OCI-LY7 (cell line): ENCODE data around the gene NAPSA. TPM values are rescaled to one million over a fixed set of nuclear protein-coding genes. Genes with fewer than 3 reads are reported as not detected.

Experiments
- BruUV-seq: library from RNA; stranded (reverse); fragments of 400-500 nt; replicated peaks from 2 replicates; lab custom pipeline; 2021; lab: Mats Ljungman, UMichigan
- CTCF ChIA-PET: fragments of 300-600 bp; sonication (Branson Sonifier 250); formaldehyde crosslinking; loops from one replicate; lab custom pipeline; 2022; ENCODE audit warnings: antibody characterized with exemption; ENCODE audit not compliant: unreplicated experiment; lab: Charles Lee
- POLR2A ChIA-PET: fragments of 300-600 bp; sonication (Branson Sonifier 250); formaldehyde crosslinking; loops from one replicate; lab custom pipeline; 2022; ENCODE audit warnings: antibody characterized with exemption; lab: Charles Lee
- DNase-seq: peaks from one replicate; pipeline ENCODE4 v3.0.0-alpha.2; 2015; ENCODE audit warnings: low spot score
- H2AFZ ChIP-seq: fragments of 200-600 bp; sonication (generic), shearing (Covaris generic); 2 replicates; pipeline ENCODE4 v1.6.1; 2014; ENCODE audit warnings: mild to moderate bottlenecking, antibody characterized with exemption, low read length, moderate library complexity
- H3K27ac ChIP-seq: fragments of 200-600 bp; sonication (generic); 2 replicates; pipeline ENCODE4 v1.5.1; 2014; ENCODE audit warnings: mixed run types, low read depth, mild to moderate bottlenecking, moderate library complexity, low read length, inconsistent platforms; ENCODE audit not compliant: poor library complexity, severe bottlenecking
- H3K36me3 ChIP-seq: fragments of 200-600 bp; sonication (generic); 2 replicates; pipeline ENCODE4 v1.6.1; 2014; ENCODE audit warnings: mild to moderate bottlenecking, antibody characterized with exemption, low read length, moderate library complexity, mixed read lengths; ENCODE audit not compliant: insufficient read depth
- H3K4me1 ChIP-seq: fragments of 200-600 bp; sonication (generic); 2 replicates; pipeline ENCODE4 v1.5.1; 2014; ENCODE audit warnings: mild to moderate bottlenecking, low read length; ENCODE audit not compliant: insufficient read depth, poor library complexity, severe bottlenecking
- H3K4me2 ChIP-seq: fragments of 200-600 bp; sonication (generic); 2 replicates; pipeline ENCODE4 v1.6.1; 2014; ENCODE audit warnings: mild to moderate bottlenecking, low read length
- H3K4me3 ChIP-seq: fragments of 200-600 bp; sonication (generic); 2 replicates; pipeline ENCODE4 v1.5.1; 2014; ENCODE audit warnings: mild to moderate bottlenecking, low read depth, low read length; ENCODE audit not compliant: poor library complexity, severe bottlenecking
- H3K79me2 ChIP-seq: fragments of 200-600 bp; sonication (generic); 2 replicates; pipeline ENCODE4 v1.6.1; 2016; ENCODE audit warnings: low read depth, mild to moderate bottlenecking, low read length, moderate library complexity, mixed read lengths; ENCODE audit not compliant: insufficient read depth
- H3K9me2 ChIP-seq: fragments of 200-600 bp; sonication (generic); 2 replicates; pipeline ENCODE4 v1.6.1; 2016; ENCODE audit warnings: mild to moderate bottlenecking, low read length, mixed read lengths; ENCODE audit not compliant: insufficient read depth
- H3K9me3 ChIP-seq: fragments of 200-600 bp; sonication (generic); 2 replicates; pipeline ENCODE4 v1.6.1; 2014; ENCODE audit warnings: mild to moderate bottlenecking, mixed run types, low read length, mixed read lengths
- H4K20me1 ChIP-seq: fragments of 200-600 bp; sonication (generic); 2 replicates; pipeline ENCODE4 v1.6.1; 2014; ENCODE audit warnings: mild to moderate bottlenecking, antibody characterized with exemption, low read length, moderate library complexity, mixed read lengths; ENCODE audit not compliant: insufficient read depth
- CTCF ChIP-seq: fragments of 200-600 bp; sonication (generic); conservative IDR thresholded peaks from 2 replicates; pipeline ENCODE4 v1.5.1; 2014; ENCODE audit warnings: mild to moderate bottlenecking, antibody characterized with exemption, low read length, moderate library complexity, mixed read lengths
- EZH2phosphoT487 ChIP-seq: fragments of 200-600 bp; sonication (generic); IDR thresholded peaks from 2 replicates; pipeline ENCODE4 v1.6.1; 2018; ENCODE audit warnings: low read depth, borderline replicate concordance, mild to moderate bottlenecking, mixed run types, antibody characterized with exemption, low read length, moderate library complexity, mixed read lengths
- intact Hi-C: fragments of 100-400 bp; cut with micrococcal nuclease; formaldehyde crosslinking; loops from one replicate; pipeline ENCODE4 v1.10.0; 2022; ENCODE audit not compliant: unreplicated experiment
- total RNA-seq, 2 experiments: library from RNA; depleted of rRNA in 1 of 2; stranded (reverse); fragments of >200 nt in 1 of 2; shearing (Covaris generic) in 1 of 2; gene quantifications; 2 replicates each; pipeline ENCODE4 v1.2.3, GENCODE V29; 2014 to 2022

The NAPSA gene
- total RNA-seq, 2 experiments from 2014 or later: 5.7 to 30.1 TPM

- peaks cover 10% of the 10 kb centered on the region for H3K36me3 ChIP-seq
- no peaks in the 10 kb centered on the region for H4K20me1 ChIP-seq
- H3K4me3 ChIP-seq: no peak overlapping the region
- H3K79me2 ChIP-seq: no peaks in the 10 kb centered on the region
- H2AFZ ChIP-seq: no peak overlapping the region
- H3K27ac ChIP-seq: no peak overlapping the region
- no TSS peak for BruUV-seq
- ChIA-PET POLR2A (interaction anchor here (0.5 to 1.9 kb wide), 3 partner anchors 10 to 69 kb away, joined by 3 to 5 read pairs (median 5); no protein-coding TSS in a partner anchor), CTCF (no interaction called here)
- peaks cover 79% of the 10 kb centered on the region for H3K4me1 ChIP-seq
- TF ChIP-seq CTCF: no peak
- no peak for TF ChIP-seq EZH2phosphoT487
- no peaks in the 10 kb centered on the region for H3K9me3 ChIP-seq
- H3K4me2 ChIP-seq: no peak overlapping the region
- no peak for DNase-seq
- intact Hi-C loops: loop anchor here (10.0 kb wide), 1 partner anchor 423 kb away; no protein-coding TSS in a partner anchor
- H3K9me2 ChIP-seq: no peaks in the 10 kb centered on the region
Observed at GRCh38 chr19:50362030-50362412, 3.4 kb downstream of the NAPSA start.

GRCh38 chr19:50361290-50362029 lies 4.0 kb downstream of the NAPSA start:
- Histone ChIP-seq H3K4me3 (no peak overlapping the region), H3K9me3 (no peaks in the 10 kb centered on the region), H3K9me2 (no peaks in the 10 kb centered on the region), H3K27ac (peak overlapping the region; percentile 15), H3K4me2 (0 out of 2 replicates have a peak overlapping the region, but pooled peaks have one; percentile 8), H2AFZ (no peak overlapping the region), H4K20me1 (no peaks in the 10 kb centered on the region), H3K79me2 (no peaks in the 10 kb centered on the region), H3K4me1 (peaks cover 74% of the 10 kb centered on the region), H3K36me3 (peaks cover 10% of the 10 kb centered on the region)
- CTCF ChIA-PET: no interaction called here
- BruUV-seq: no TSS peak
- DNase-seq: peak; percentile 73
- POLR2A ChIA-PET: interaction anchor here (1.3 to 1.9 kb wide), 2 partner anchors 10 to 12 kb away, joined by 5 read pairs; no protein-coding TSS in a partner anchor
- intact Hi-C loops: loop anchor here (10.0 kb wide), 1 partner anchor 423 kb away; no protein-coding TSS in a partner anchor
- TF ChIP-seq CTCF: no peak
- no peak for TF ChIP-seq EZH2phosphoT487

- Histone ChIP-seq H4K20me1 (no peaks in the 10 kb centered on the region), H3K4me1 (peaks cover 54% of the 10 kb centered on the region), H3K9me2 (no peaks in the 10 kb centered on the region), H3K4me2 (no peak overlapping the region), H2AFZ (no peak overlapping the region), H3K79me2 (no peaks in the 10 kb centered on the region), H3K36me3 (peaks cover 10% of the 10 kb centered on the region), H3K4me3 (no peak overlapping the region), H3K9me3 (no peaks in the 10 kb centered on the region), H3K27ac (no peak overlapping the region)
- intact Hi-C loops: no loop called here
- DNase-seq: no peak
- no peak for TF ChIP-seq EZH2phosphoT487
- no peak for TF ChIP-seq CTCF
- POLR2A ChIA-PET: no interaction called here
- BruUV-seq: no TSS peak
- CTCF ChIA-PET: no interaction called here
Observed at GRCh38 chr19:50359328-50359818, 6.1 kb downstream of the NAPSA start.
